ENCODE data around the gene APEX1. TPM values are rescaled to one million over a fixed set of nuclear protein-coding genes. Genes with fewer than 3 reads are reported as not detected.

APEX1 gene
- polyA plus RNA-seq, 1 of the 3 experiments (the other 2 are of a cell fraction), result 279 TPM

- no peaks in the 10 kb centered on the region for H3K9me2 ChIP-seq
- H4K20me1 ChIP-seq (ENCODE audit: insufficient read depth), result no peaks in the 10 kb centered on the region
- no peak overlapping the region for H3K27ac ChIP-seq (ENCODE audit: low read depth in 2 of 2, low read length in 1 of 2)
- no peak overlapping the region for H3K4me3 ChIP-seq (ENCODE audit: low read depth in 2 of 2, low read length in 1 of 2)
- TF ChIP-seq MEF2A (IDR thresholded peaks at IDR 0.05; ENCODE audit: borderline replicate concordance, low read depth) (no peak), GABPA (IDR thresholded peaks at IDR 0.05; ENCODE audit: low read depth) (no peak), POLR2AphosphoS5 (IDR thresholded peaks at IDR 0.05; ENCODE audit: low read depth, low read length) (no peak), FOSL2 (IDR thresholded peaks at IDR 0.05; ENCODE audit: borderline replicate concordance, low read depth) (peak; percentile 39; the same call in 1 of the 2 replicates), JUND (IDR thresholded peaks at IDR 0.05) (peak; percentile 26; the same call in 1 of the 2 replicates), RFX5 (IDR thresholded peaks at IDR 0.05; ENCODE audit: low read length) (no peak), REST (IDR thresholded peaks at IDR 0.05; ENCODE audit: low read depth, low read length) (no peak), MAX (IDR thresholded peaks at IDR 0.05; ENCODE audit: low read depth) (no peak), TEAD4 (IDR thresholded peaks at IDR 0.05; ENCODE audit: borderline replicate concordance, insufficient read depth) (no peak)
- TF ChIP-seq, protein P1, sequence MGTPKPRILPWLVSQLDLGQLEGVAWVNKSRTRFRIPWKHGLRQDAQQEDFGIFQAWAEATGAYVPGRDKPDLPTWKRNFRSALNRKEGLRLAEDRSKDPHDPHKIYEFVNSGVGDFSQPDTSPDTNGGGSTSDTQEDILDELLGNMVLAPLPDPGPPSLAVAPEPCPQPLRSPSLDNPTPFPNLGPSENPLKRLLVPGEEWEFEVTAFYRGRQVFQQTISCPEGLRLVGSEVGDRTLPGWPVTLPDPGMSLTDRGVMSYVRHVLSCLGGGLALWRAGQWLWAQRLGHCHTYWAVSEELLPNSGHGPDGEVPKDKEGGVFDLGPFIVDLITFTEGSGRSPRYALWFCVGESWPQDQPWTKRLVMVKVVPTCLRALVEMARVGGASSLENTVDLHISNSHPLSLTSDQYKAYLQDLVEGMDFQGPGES (IDR thresholded peaks at IDR 0.05; ENCODE audit: low read depth, low read length), result no peak
- TF ChIP-seq, protein P2, sequence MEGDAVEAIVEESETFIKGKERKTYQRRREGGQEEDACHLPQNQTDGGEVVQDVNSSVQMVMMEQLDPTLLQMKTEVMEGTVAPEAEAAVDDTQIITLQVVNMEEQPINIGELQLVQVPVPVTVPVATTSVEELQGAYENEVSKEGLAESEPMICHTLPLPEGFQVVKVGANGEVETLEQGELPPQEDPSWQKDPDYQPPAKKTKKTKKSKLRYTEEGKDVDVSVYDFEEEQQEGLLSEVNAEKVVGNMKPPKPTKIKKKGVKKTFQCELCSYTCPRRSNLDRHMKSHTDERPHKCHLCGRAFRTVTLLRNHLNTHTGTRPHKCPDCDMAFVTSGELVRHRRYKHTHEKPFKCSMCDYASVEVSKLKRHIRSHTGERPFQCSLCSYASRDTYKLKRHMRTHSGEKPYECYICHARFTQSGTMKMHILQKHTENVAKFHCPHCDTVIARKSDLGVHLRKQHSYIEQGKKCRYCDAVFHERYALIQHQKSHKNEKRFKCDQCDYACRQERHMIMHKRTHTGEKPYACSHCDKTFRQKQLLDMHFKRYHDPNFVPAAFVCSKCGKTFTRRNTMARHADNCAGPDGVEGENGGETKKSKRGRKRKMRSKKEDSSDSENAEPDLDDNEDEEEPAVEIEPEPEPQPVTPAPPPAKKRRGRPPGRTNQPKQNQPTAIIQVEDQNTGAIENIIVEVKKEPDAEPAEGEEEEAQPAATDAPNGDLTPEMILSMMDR (IDR thresholded peaks at IDR 0.05), result no peak
- no peaks in the 10 kb centered on the region for H3K36me3 ChIP-seq (replicated peaks in 1 of 2; ENCODE audit: control insufficient read depth in 1 of 2, insufficient read depth in 2 of 2, low read length in 1 of 2)
- no peak overlapping the region for H3K9ac ChIP-seq
- H3K27me3 ChIP-seq (ENCODE audit: insufficient read depth), result no peaks in the 10 kb centered on the region
- peak overlapping the region; percentile 64; the same call in 1 of the 2 replicates for H3K4me2 ChIP-seq
- 69% methylated on average over 5 of the region's 5 CpGs for WGBS (ENCODE audit: low lambda C conversion rate)
- no peaks in the 10 kb centered on the region for H3K9me3 ChIP-seq
- no peaks in the 10 kb centered on the region for H3F3A ChIP-seq (replicated peaks; ENCODE audit: insufficient read depth)
- CTCF ChIA-PET, result interaction anchor here (2.0 kb wide), 1 partner anchor 12 kb away, joined by 7 read pairs; no protein-coding TSS in a partner anchor
- no peak for DNase-seq
- H3K4me1 ChIP-seq (ENCODE audit: control insufficient read depth in 1 of 2, insufficient read depth in 2 of 2, low read depth in 1 of 2, low read length in 1 of 2), result peaks cover 0 to 7% of the 10 kb centered on the region in 2 experiments; a peak in 1 of 4 replicates
- H2AFZ ChIP-seq (ENCODE audit: low read depth), result peak overlapping the region; percentile 91
- POLR2A ChIA-PET, result no interaction called here
- no peaks in the 10 kb centered on the region for H3K79me2 ChIP-seq (ENCODE audit: insufficient read depth)
These were observed 27.6 kb upstream of the APEX1 start for GRCh38 chr14:20427231-20428009.

Data from SK-N-SH (cell line).